Medulla oblongata (tissue), 1 donor: ENCODE data around the gene ZNF200.

Source experiments
- DNase-seq: peaks from one replicate; pipeline ENCODE4 v3.0.0-alpha.2; 2015; ENCODE audit errors: extremely low spot score

Gene ZNF200

DNA sequence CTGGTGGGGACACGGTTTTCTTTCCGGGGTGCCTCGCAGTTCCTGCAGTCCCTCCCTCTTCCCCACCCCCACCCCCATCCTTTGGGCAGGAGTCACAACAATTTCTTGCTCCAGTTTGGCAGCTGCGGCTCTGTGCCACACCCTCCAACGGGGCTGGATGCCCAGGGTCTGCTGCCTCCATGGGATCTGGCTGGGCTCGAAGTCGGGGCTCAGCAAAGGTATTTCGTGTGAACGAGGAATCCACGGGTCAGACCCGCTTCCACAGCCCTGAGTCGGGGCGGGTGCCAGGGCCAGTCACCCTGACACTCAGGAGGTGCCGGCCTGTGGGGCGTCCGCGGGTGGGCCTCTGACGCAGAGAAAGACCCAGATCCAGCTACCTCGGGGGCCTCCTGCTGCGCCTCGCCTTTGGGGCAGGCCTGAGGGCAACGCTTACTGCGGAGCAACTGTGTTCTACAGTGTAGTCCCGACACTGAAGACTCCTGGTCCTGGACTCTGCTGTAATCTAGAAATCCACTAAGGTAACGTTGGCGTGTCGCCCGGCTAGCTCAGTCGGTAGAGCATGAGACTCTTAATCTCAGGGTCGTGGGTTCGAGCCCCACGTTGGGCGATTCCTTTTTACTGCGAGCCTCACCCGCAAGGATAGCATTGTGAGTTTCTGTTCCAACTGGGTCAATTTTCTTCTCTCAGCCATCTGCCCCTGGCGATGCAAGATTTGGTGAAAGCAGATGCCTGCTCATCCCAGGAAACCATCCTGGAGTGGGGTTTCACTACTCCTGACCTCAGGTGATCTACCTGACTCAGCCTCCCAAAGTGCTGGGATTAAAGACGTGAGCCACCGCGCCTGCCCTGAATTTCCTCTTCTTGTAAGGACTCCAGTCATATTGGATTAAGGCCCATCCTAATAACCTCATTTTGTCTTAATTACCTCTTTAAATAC is 59.5 kb downstream of the ZNF200 start:
- no peak for DNase-seq

DNA sequence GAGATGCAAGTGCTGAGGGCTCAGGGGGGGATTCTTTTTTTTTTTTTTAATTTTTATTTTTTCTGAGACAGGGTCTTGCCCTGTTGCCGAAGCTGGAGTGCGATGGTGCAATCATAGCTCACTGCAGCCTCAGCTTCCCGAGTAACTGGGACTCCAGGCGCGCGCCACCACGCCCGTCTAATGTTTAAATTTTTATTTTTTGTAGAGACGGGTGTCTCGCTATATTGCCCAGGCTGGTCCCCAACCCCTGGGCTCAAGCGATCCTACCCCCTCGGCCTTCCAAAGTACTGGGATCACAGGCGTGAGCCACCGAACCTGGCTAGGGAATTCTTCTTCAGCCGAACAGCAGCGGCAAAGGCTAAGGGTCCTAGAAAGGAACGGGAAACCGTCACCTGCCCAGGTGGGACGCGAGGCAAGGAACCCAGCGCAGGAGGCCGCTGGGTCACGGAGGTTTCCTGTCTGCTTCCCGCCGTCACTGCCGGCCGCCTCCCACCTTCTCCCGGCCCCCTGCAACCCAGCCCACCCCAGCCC is 60.3 kb downstream of the ZNF200 start:
- no peak for DNase-seq

DNA sequence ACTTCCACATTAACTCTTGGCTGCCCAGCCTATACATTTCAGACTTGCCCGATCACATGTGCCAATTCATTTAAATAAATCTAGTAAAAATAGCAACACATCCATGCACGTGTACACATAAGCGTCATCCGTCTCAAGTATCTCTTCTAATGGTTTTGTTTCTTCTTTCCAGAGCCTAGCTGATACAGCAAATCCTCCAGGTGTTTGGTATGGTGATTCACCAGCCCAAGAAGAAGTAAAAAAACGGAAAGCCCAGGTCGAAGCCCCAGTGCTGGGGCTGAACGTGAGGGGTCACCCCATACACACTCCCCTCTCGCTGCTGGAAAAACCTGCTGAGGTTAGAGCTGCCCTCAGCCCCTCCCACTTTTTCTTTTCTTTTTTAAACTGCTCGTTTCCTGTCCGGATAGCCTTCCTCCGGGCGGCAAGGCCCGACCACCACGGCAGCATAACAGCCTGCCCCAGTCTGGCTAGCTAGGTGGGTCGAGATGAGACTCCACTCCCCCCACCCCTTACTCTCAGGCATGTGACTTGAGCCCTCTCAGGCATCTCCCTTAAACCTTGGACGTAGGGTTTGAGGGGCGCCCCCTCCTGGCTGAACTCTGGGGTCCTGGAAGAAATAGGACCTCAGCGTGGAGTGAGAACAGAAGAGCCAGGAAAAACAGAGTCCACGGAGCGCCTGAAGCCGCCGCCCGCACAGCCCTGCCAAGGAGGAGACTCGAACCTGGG is 60.9 kb downstream of the ZNF200 start:
- DNase-seq, result no peak
